GM12865 (cell line): ENCODE data around the gene KCNQ2.

Experiments
- DNase-seq: peaks from one replicate; pipeline ENCODE4 v3.0.0; 2010; ENCODE audit warnings: low read depth
- H3K4me3 ChIP-seq: 2 replicates; pipeline ENCODE4 v1.5.1; 2011; ENCODE audit warnings: mild to moderate bottlenecking, low read depth, low read length, control low read depth
- CTCF ChIP-seq: IDR thresholded peaks from 2 replicates; pipeline ENCODE4 v1.5.1; 2011; ENCODE audit warnings: low read length, control low read depth, low read depth, inconsistent platforms; ENCODE audit not compliant: insufficient read depth; ENCODE audit errors: missing control alignments

KCNQ2 gene

DNA sequence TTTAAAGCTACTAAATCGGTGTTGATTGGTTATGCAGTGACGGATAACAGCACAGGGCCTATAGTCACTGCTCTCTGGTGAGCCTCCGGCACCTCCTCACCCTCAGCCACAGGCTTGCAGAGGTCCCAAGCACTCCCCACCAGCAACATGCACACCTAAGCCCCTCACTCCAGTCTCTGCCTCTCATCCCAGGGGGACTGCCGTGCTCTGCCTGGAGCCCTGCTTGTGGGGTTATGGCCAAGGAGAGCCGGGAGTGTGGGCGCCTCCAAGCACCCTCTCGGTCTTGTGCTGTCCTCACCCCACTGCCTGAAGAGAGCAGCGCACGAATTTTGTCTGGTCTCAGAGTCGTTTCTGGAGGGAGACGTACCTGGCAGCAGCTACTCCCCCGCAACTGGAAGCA, 33.3 kb upstream of the KCNQ2 start:
- DNase-seq: no peak
- no peak overlapping the region for H3K4me3 ChIP-seq
- no peak for TF ChIP-seq CTCF

DNA sequence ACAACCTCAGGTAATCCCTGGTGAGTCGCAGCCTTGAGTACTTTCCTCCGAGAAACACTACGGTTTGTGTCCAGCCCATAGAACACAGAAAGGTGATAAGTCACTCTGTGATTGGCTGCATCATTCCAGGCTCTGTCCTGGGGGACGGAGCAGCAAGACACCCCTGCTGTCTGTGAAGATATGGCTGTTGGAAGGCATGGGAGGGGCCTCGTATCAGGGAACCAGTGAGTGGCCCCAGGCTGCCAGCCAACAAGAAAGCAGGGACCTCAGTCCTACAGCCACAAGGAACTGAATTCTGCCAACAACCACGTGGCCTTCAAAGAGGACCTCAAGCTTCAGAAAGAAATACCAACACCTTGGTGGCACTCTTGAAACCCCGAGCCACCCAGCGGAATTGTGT, 32.8 kb upstream of the KCNQ2 start:
- no peak for DNase-seq
- TF ChIP-seq CTCF: no peak
- H3K4me3 ChIP-seq: no peak overlapping the region

- no peak overlapping the region for H3K4me3 ChIP-seq
- no peak for DNase-seq
- TF ChIP-seq CTCF: no peak
Observed at GRCh38 chr20:63504642-63505041, 32.2 kb upstream of the KCNQ2 start.

GRCh38 chr20:63503524-63503923, 31.1 kb upstream of the KCNQ2 start:
- DNase-seq: no peak
- TF ChIP-seq CTCF: no peak
- no peak overlapping the region for H3K4me3 ChIP-seq

- no peak for DNase-seq
- TF ChIP-seq CTCF: no peak
- H3K4me3 ChIP-seq: no peak overlapping the region
Observed at GRCh38 chr20:63502671-63503172, 30.3 kb upstream of the KCNQ2 start.

GRCh38 chr20:63501818-63502670, 29.6 kb upstream of the KCNQ2 start:
- no peak for TF ChIP-seq CTCF
- no peak overlapping the region for H3K4me3 ChIP-seq
- DNase-seq: no peak
